ENCODE data around the gene EML5.

DNA sequence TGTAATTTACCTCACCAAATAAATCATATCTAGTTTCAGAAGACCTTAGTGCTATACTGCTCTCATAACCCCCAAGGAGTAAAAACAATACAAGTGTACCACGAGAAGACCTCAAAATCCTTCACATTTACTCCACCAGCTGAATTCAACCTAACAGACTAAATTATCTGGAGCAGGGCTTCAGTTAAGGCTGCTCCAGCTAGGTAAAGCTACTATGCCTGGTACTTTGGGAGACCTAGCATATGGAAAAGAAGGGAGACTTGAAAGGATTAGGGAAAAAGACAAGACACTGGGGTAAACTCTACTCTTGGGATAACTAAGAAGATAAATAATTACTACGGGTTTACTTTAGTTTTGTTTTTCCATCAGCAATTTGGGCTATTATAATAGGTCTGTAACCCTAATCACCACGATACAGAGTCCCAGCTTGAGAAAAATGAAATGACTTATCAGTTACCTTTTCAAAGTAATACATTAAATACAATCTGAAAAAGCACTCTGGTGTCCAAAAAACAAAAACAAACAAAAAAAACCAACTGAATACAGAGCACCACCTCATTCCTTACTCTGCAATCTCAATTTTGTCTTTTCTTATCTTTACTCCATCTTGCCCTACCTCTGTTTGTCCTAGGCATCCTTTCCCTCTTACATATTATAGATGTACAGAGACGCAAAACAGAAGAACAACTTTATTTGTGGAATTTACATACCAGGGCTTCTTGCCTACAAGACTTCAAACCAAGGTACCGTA is 2.1 kb downstream of the EML5 start:
- TF ChIP-seq, protein P1, sequence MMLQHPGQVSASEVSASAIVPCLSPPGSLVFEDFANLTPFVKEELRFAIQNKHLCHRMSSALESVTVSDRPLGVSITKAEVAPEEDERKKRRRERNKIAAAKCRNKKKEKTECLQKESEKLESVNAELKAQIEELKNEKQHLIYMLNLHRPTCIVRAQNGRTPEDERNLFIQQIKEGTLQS (IDR thresholded peaks at IDR 0.05) = no peak
- no peak for TF ChIP-seq CTCF (IDR thresholded peaks at IDR 0.05 in 2 of 3, conservative IDR thresholded peaks at IDR 0.05 in 1 of 3; ENCODE audit: borderline replicate concordance in 1 of 3, insufficient read depth in 1 of 3, low read depth in 2 of 3, low read length in 2 of 3)
- TF ChIP-seq EGR1 (IDR thresholded peaks at IDR 0.05; ENCODE audit: low read depth) = no peak
- TF ChIP-seq ZFX (IDR thresholded peaks at IDR 0.05) = no peak
- TF ChIP-seq, protein P2, sequence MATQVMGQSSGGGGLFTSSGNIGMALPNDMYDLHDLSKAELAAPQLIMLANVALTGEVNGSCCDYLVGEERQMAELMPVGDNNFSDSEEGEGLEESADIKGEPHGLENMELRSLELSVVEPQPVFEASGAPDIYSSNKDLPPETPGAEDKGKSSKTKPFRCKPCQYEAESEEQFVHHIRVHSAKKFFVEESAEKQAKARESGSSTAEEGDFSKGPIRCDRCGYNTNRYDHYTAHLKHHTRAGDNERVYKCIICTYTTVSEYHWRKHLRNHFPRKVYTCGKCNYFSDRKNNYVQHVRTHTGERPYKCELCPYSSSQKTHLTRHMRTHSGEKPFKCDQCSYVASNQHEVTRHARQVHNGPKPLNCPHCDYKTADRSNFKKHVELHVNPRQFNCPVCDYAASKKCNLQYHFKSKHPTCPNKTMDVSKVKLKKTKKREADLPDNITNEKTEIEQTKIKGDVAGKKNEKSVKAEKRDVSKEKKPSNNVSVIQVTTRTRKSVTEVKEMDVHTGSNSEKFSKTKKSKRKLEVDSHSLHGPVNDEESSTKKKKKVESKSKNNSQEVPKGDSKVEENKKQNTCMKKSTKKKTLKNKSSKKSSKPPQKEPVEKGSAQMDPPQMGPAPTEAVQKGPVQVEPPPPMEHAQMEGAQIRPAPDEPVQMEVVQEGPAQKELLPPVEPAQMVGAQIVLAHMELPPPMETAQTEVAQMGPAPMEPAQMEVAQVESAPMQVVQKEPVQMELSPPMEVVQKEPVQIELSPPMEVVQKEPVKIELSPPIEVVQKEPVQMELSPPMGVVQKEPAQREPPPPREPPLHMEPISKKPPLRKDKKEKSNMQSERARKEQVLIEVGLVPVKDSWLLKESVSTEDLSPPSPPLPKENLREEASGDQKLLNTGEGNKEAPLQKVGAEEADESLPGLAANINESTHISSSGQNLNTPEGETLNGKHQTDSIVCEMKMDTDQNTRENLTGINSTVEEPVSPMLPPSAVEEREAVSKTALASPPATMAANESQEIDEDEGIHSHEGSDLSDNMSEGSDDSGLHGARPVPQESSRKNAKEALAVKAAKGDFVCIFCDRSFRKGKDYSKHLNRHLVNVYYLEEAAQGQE (IDR thresholded peaks at IDR 0.05; ENCODE audit: low read depth) = no peak
- TF ChIP-seq POLR2A (IDR thresholded peaks at IDR 0.05; ENCODE audit: borderline replicate concordance, extremely low read depth, insufficient read depth, insufficient read length) = no peak
- TF ChIP-seq TCF7L2 (IDR thresholded peaks at IDR 0.05; ENCODE audit: borderline replicate concordance, extremely low read depth, insufficient read depth, insufficient read length) = no peak
- TF ChIP-seq EZH2phosphoT487 (IDR thresholded peaks at IDR 0.05; ENCODE audit: borderline replicate concordance) = no peak
- TF ChIP-seq JUND (IDR thresholded peaks at IDR 0.05) = no peak
